GM23338 (cell line): ENCODE data around the gene ISCA1.

Experiments used
- EZH2 ChIP-seq: fragments of 200-600 bp; sonication (generic); IDR thresholded peaks from one replicate; pipeline ENCODE4 v1.8.0; 2017; ENCODE audit warnings: antibody characterized with exemption, mild to moderate bottlenecking, low read depth; ENCODE audit not compliant: unreplicated experiment
- POLR2AphosphoS5 ChIP-seq: IDR thresholded peaks from 2 replicates; pipeline ENCODE4 v1.6.1; 2016; ENCODE audit warnings: antibody characterized with exemption, low read depth
- TF ChIP-seq, protein P1 (sequence below), 2 experiments: fragments of 200-600 bp in 1 of 2; sonication (generic) in 1 of 2; conservative IDR thresholded peaks; 2 replicates each; pipeline versions ENCODE4 v1.5.1 to v1.6.1; 2016 to 2017; ENCODE audit warnings: antibody characterized with exemption in 2 of 2, low read depth in 2 of 2, mild to moderate bottlenecking in 2 of 2, moderate library complexity in 1 of 2

DNA sequence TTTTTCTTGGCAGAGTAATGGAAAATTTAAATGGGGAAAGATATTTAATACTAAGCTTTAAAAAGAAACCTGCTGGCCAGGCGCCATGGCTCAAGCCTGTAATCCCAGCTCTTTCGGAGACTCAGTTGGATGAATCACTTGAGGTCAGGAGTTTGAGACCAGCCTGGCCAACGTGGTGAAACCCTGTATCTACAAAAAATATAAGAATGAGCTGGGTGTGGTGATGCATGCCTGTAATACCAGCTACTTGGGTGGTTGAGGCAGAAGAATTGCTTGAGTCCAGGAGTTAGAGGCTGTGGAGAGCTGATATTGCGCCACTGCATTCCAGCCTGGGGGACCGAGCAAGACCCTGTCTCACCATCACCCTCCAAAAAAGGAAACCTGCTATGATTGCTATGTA, 39.0 kb upstream of the ISCA1 start:
- TF ChIP-seq, protein P1, sequence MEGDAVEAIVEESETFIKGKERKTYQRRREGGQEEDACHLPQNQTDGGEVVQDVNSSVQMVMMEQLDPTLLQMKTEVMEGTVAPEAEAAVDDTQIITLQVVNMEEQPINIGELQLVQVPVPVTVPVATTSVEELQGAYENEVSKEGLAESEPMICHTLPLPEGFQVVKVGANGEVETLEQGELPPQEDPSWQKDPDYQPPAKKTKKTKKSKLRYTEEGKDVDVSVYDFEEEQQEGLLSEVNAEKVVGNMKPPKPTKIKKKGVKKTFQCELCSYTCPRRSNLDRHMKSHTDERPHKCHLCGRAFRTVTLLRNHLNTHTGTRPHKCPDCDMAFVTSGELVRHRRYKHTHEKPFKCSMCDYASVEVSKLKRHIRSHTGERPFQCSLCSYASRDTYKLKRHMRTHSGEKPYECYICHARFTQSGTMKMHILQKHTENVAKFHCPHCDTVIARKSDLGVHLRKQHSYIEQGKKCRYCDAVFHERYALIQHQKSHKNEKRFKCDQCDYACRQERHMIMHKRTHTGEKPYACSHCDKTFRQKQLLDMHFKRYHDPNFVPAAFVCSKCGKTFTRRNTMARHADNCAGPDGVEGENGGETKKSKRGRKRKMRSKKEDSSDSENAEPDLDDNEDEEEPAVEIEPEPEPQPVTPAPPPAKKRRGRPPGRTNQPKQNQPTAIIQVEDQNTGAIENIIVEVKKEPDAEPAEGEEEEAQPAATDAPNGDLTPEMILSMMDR (conservative IDR thresholded peaks at IDR 0.05; ENCODE audit: low read depth in 2 of 2): no peak
- TF ChIP-seq EZH2 (no peak), POLR2AphosphoS5 (no peak)
